ENCODE results near the gene TNKS1BP1. TPM values are rescaled to one million over a fixed set of nuclear protein-coding genes. Genes with fewer than 3 reads are reported as not detected.

Gene TNKS1BP1
- total RNA-seq, 1 experiment from 2014 or later = 94.6 TPM

DNA sequence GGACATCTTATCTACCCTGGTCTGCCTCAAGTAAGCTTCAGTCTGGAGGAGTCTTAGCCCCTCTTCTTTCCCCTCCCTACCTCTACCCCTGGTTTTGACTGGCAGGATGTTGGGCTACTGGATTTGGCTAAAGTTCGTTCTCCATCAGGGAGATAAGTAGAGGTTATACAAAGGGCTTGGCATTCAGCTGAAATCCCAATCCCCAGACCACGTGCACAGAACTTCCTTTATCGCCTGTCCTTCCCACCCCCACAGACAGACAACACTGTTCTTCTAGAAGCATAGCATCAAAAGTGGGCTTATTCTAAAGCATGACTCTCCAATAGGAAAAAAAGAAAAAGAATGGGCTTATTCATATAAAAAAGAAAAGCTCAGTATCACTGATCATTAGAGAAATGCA is 48.4 kb upstream of the TNKS1BP1 start:
- BruUV-seq (replicated peaks) = no TSS peak
- Histone ChIP-seq H3K4me3 (ENCODE audit: low read depth in 2 of 2, low read length in 2 of 2) (no peak overlapping the region), H3K4me1 (ENCODE audit: control insufficient read depth, insufficient read depth, low read length) (no peaks in the 10 kb centered on the region; the same call in 1 of the 2 replicates), H3K27me3 (ENCODE audit: control insufficient read depth, insufficient read depth, low read length) (peaks cover 3% of the 10 kb centered on the region; the same call in 1 of the 2 replicates), H3K36me3 (ENCODE audit: control insufficient read depth, insufficient read depth, low read length) (no peaks in the 10 kb centered on the region), H3K27ac (ENCODE audit: low read length) (no peak overlapping the region), H3K9me3 (ENCODE audit: control insufficient read depth, insufficient read depth, low read depth, low read length) (no peaks in the 10 kb centered on the region)
- DNase-seq (ENCODE audit: low read depth, low spot score) (no peak), ATAC-seq (no peak)
- in situ Hi-C loops (cut with HindIII; ENCODE audit: low pct_unique_long_range_greater_than_20kb, low sequenced_read_pairs) = no loop called here
- ChIA-PET CTCF (interaction anchor here (0.6 kb wide), 1 partner anchor 271 kb away, joined by 3 read pairs; no protein-coding TSS in a partner anchor), POLR2A (no interaction called here)
- intact Hi-C loops (cut with micrococcal nuclease; ENCODE audit: unreplicated experiment) = no loop called here
- TF ChIP-seq POLR2AphosphoS5 (IDR thresholded peaks at IDR 0.05; ENCODE audit: low read depth, low read length) = no peak
- TF ChIP-seq, protein P1, sequence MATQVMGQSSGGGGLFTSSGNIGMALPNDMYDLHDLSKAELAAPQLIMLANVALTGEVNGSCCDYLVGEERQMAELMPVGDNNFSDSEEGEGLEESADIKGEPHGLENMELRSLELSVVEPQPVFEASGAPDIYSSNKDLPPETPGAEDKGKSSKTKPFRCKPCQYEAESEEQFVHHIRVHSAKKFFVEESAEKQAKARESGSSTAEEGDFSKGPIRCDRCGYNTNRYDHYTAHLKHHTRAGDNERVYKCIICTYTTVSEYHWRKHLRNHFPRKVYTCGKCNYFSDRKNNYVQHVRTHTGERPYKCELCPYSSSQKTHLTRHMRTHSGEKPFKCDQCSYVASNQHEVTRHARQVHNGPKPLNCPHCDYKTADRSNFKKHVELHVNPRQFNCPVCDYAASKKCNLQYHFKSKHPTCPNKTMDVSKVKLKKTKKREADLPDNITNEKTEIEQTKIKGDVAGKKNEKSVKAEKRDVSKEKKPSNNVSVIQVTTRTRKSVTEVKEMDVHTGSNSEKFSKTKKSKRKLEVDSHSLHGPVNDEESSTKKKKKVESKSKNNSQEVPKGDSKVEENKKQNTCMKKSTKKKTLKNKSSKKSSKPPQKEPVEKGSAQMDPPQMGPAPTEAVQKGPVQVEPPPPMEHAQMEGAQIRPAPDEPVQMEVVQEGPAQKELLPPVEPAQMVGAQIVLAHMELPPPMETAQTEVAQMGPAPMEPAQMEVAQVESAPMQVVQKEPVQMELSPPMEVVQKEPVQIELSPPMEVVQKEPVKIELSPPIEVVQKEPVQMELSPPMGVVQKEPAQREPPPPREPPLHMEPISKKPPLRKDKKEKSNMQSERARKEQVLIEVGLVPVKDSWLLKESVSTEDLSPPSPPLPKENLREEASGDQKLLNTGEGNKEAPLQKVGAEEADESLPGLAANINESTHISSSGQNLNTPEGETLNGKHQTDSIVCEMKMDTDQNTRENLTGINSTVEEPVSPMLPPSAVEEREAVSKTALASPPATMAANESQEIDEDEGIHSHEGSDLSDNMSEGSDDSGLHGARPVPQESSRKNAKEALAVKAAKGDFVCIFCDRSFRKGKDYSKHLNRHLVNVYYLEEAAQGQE (IDR thresholded peaks at IDR 0.05; ENCODE audit: insufficient read depth in 1 of 2, low read depth in 2 of 2, low read length in 1 of 2) = no peak
- TF ChIP-seq SIN3A (IDR thresholded peaks at IDR 0.05; ENCODE audit: borderline replicate concordance, insufficient read depth, low read depth, low read length) = no peak
- TF ChIP-seq TCF7L2 (IDR thresholded peaks at IDR 0.05; ENCODE audit: low read depth, low read length) = no peak
- TF ChIP-seq, protein P2, sequence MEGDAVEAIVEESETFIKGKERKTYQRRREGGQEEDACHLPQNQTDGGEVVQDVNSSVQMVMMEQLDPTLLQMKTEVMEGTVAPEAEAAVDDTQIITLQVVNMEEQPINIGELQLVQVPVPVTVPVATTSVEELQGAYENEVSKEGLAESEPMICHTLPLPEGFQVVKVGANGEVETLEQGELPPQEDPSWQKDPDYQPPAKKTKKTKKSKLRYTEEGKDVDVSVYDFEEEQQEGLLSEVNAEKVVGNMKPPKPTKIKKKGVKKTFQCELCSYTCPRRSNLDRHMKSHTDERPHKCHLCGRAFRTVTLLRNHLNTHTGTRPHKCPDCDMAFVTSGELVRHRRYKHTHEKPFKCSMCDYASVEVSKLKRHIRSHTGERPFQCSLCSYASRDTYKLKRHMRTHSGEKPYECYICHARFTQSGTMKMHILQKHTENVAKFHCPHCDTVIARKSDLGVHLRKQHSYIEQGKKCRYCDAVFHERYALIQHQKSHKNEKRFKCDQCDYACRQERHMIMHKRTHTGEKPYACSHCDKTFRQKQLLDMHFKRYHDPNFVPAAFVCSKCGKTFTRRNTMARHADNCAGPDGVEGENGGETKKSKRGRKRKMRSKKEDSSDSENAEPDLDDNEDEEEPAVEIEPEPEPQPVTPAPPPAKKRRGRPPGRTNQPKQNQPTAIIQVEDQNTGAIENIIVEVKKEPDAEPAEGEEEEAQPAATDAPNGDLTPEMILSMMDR (IDR thresholded peaks at IDR 0.05) = no peak

- H3K27me3 ChIP-seq (ENCODE audit: control insufficient read depth, insufficient read depth, low read length) = peaks cover 3% of the 10 kb centered on the region; the same call in 1 of the 2 replicates
- BruUV-seq (replicated peaks) = no TSS peak
- POLR2A ChIA-PET = no interaction called here
- no peaks in the 10 kb centered on the region for H3K9me3 ChIP-seq (ENCODE audit: control insufficient read depth, insufficient read depth, low read depth, low read length)
- DNase-seq (ENCODE audit: low read depth, low spot score) = no peak
- no peak for ATAC-seq
- no peaks in the 10 kb centered on the region for H3K36me3 ChIP-seq (ENCODE audit: control insufficient read depth, insufficient read depth, low read length)
- CTCF ChIA-PET = no interaction called here
- in situ Hi-C loops (cut with HindIII; ENCODE audit: low pct_unique_long_range_greater_than_20kb, low sequenced_read_pairs) = no loop called here
- no peak for TF ChIP-seq SIN3A (IDR thresholded peaks at IDR 0.05; ENCODE audit: borderline replicate concordance, insufficient read depth, low read depth, low read length)
- TF ChIP-seq, protein P1 (IDR thresholded peaks at IDR 0.05; ENCODE audit: insufficient read depth in 1 of 2, low read depth in 2 of 2, low read length in 1 of 2) = no peak
- TF ChIP-seq POLR2AphosphoS5 (IDR thresholded peaks at IDR 0.05; ENCODE audit: low read depth, low read length) = no peak
- TF ChIP-seq TCF7L2 (IDR thresholded peaks at IDR 0.05; ENCODE audit: low read depth, low read length) = no peak
- TF ChIP-seq, protein P2 (IDR thresholded peaks at IDR 0.05) = no peak
- H3K27ac ChIP-seq (ENCODE audit: low read length) = no peak overlapping the region
- intact Hi-C loops (cut with micrococcal nuclease; ENCODE audit: unreplicated experiment) = no loop called here
- H3K4me3 ChIP-seq (ENCODE audit: low read depth in 2 of 2, low read length in 2 of 2) = no peak overlapping the region
- H3K4me1 ChIP-seq (ENCODE audit: control insufficient read depth, insufficient read depth, low read length) = no peaks in the 10 kb centered on the region
Measured at GRCh38 chr11:57370941-57371340, 46.2 kb upstream of the TNKS1BP1 start.
